Measurements from ENCODE around the gene ARSJ. TPM values are rescaled to one million over a fixed set of nuclear protein-coding genes. Genes with fewer than 3 reads are reported as not detected.

Gene ARSJ
- 10.5 and 46.8 TPM in 2 replicates for total RNA-seq

GRCh38 chr4:113979148-113979904 lies at the start of gene ARSJ:
Gene ARSJ (minus strand): TSS chr4:113979647. CDS start chr4:113978834, 813 bp downstream.

Other genes with a start within 250 kb of the ARSJ start
- gene CAMK2D, start 217.9 kb downstream of the ARSJ start, total RNA-seq: 30.0 and 63.1 TPM in 2 replicates